ENCODE results near the gene TEX11. TPM values are rescaled to one million over a fixed set of nuclear protein-coding genes. Genes with fewer than 3 reads are reported as not detected.
"Not testable (repeated sequence)": the region's sequence is repeated elsewhere in the genome, so short reads cannot be mapped to it uniquely, and the experiment has no call there.

Gene TEX11
- total RNA-seq, 3 donors from 2014 or later = not detected

DNA sequence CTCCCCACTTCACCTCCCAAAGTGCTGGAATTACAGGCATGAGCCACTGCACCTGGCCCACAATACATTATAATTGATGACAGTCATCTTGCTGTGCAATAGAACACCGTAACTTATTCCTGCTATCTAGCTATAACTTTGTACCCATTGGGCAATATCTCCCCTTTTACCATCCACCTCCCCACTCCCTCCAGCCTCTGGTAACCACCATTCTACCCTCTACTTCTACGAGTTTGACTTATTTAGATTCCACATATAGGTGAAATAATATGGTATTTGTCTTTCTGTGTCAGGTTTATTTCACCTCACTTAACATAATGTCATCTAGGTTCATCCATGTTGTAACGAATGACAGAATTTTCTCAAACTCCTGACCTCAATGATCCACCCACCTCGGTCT is 8.2 kb upstream of the TEX11 start:
- TF ChIP-seq, protein P1, sequence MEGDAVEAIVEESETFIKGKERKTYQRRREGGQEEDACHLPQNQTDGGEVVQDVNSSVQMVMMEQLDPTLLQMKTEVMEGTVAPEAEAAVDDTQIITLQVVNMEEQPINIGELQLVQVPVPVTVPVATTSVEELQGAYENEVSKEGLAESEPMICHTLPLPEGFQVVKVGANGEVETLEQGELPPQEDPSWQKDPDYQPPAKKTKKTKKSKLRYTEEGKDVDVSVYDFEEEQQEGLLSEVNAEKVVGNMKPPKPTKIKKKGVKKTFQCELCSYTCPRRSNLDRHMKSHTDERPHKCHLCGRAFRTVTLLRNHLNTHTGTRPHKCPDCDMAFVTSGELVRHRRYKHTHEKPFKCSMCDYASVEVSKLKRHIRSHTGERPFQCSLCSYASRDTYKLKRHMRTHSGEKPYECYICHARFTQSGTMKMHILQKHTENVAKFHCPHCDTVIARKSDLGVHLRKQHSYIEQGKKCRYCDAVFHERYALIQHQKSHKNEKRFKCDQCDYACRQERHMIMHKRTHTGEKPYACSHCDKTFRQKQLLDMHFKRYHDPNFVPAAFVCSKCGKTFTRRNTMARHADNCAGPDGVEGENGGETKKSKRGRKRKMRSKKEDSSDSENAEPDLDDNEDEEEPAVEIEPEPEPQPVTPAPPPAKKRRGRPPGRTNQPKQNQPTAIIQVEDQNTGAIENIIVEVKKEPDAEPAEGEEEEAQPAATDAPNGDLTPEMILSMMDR (IDR thresholded peaks at IDR 0.05) = no peak
- no peak for TF ChIP-seq POLR2AphosphoS5 (IDR thresholded peaks at IDR 0.05)
- no peak for TF ChIP-seq POLR2A (IDR thresholded peaks at IDR 0.05)
- H3K27me3 ChIP-seq = peaks cover 0 to 4% of the 10 kb centered on the region in 2 donors
- H3K27ac ChIP-seq = no peak overlapping the region
- no peaks in the 10 kb centered on the region for H3K36me3 ChIP-seq
- no peaks in the 10 kb centered on the region for H3K9me3 ChIP-seq
- DNase-seq (ENCODE audit: low spot score in 2 of 2) = no peak
- H3K4me3 ChIP-seq = no peak overlapping the region
- no peaks in the 10 kb centered on the region for H3K4me1 ChIP-seq
- intact Hi-C loops (cut with DNase I; ENCODE audit: low total_unique reads) = no loop called here

DNA sequence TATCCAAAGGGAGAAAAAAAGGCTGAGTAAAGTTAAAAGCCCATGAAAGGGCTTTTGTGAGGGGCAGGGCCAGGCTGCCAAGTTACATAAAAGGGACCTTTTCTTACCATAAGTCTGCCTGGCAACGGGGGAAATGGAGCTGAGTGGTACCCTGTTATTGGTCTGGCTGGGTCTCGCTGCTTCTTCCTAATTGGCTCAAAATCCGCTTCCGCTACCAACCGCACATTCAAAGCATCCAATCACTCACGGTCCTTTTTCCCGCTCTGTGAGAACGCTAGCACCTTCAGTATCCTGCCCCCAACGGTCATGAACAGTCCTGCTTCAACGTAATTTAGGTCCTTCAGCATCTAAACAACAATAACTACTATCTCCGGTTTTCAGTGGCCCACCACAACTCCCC is 611 bp downstream of the TEX11 start:
- Histone ChIP-seq H3K4me1 (no peaks in the 10 kb centered on the region), H3K36me3 (no peaks in the 10 kb centered on the region), H3K27ac (no peak overlapping the region), H3K9me3 (no peaks in the 10 kb centered on the region), H3K4me3 (no peak overlapping the region), H3K27me3 (peaks cover 0 to 3% of the 10 kb centered on the region in 2 donors)
- no peak for DNase-seq (ENCODE audit: low spot score in 2 of 2)
- TF ChIP-seq, protein P1 (IDR thresholded peaks at IDR 0.05) = no peak
- TF ChIP-seq POLR2AphosphoS5 (IDR thresholded peaks at IDR 0.05) (no peak), POLR2A (IDR thresholded peaks at IDR 0.05) (no peak)
- intact Hi-C loops (cut with DNase I; ENCODE audit: low total_unique reads) = no loop called here

DNA sequence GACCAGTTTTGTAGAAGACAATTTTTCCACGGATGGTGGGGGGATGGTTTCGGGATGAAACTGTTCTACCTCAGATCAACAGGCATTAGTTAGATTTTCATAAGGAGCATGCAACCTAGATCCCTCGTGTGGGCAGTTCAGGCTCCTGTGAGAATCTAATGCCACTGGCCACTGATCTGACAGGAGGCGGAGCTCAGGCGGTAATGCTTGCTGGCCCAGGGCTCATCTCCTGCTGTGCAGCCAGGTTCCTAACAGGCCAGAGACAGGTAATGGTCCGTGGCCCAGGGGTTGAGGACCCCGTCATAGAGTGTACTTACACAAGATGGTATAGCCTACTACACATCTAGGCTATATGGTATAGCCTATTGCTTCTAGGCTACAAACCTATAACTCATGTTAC is 7.0 kb downstream of the TEX11 start:
- intact Hi-C loops (cut with DNase I; ENCODE audit: low total_unique reads) = no loop called here
- Histone ChIP-seq H3K4me1 (no peaks in the 10 kb centered on the region), H3K36me3 (no peaks in the 10 kb centered on the region), H3K27ac (no peak overlapping the region), H3K27me3 (no peaks in the 10 kb centered on the region), H3K9me3 (no peaks in the 10 kb centered on the region), H3K4me3 (no peak overlapping the region)
- TF ChIP-seq POLR2AphosphoS5 (IDR thresholded peaks at IDR 0.05) (no peak), POLR2A (IDR thresholded peaks at IDR 0.05) (no peak)
- TF ChIP-seq, protein P1 (IDR thresholded peaks at IDR 0.05) = no peak
- DNase-seq (ENCODE audit: low spot score in 2 of 2) = no peak

DNA sequence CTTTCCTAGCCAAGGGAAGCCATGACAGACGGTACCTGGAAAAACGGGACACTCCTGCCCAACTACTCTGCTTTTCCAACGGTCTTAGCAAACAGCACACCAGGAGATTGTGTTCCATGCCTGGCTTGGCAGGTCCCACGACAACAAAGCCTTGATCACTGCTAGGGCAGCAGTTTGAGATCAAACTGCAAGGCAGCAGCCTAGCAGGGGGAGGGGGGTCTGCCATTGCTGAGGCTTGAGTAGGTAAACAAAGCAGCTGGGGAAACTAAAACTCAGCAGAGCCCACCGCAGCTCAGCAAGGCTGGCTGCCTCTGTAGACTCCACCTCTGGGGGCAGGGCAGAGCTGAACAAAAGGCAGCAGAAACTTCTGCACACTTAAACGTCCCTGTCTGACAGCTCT is 18.1 kb downstream of the TEX11 start:
- H3K4me3 ChIP-seq; H3K27ac ChIP-seq; H3K9me3 ChIP-seq; H3K36me3 ChIP-seq; H3K4me1 ChIP-seq; DNase-seq (ENCODE audit: low spot score in 2 of 2); intact Hi-C loops (cut with DNase I; ENCODE audit: low total_unique reads): not testable (repeated sequence)
- H3K27me3 ChIP-seq = peaks cover 0 to 12% of the 10 kb centered on the region in 2 donors

DNA sequence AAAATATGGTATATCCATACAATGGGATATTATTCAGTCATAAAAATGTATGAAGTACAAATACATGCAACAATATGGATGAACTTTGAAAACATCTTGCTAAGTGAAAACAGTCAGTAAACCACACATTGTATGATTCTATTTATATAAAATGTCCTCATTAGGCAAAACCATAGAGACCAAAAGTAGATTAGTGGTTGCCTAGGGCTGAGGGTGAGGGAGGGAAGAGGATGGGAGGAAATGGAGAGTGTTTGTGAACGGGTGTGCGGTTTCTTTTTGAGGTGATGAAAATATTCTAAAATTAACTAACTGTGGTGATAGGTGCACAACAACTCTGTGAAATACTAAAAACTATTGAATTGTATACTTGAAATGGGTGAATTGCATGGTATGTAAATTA is 29.6 kb downstream of the TEX11 start:
- intact Hi-C loops (cut with DNase I; ENCODE audit: low total_unique reads) = no loop called here
- no peak overlapping the region for H3K4me3 ChIP-seq
- DNase-seq (ENCODE audit: low spot score in 2 of 2) = no peak

More for the DNA sequence above, 29.6 kb downstream of the TEX11 start:
- TF ChIP-seq, protein P1 (IDR thresholded peaks at IDR 0.05) = no peak
- no peak for TF ChIP-seq POLR2A (IDR thresholded peaks at IDR 0.05)
- TF ChIP-seq POLR2AphosphoS5 (IDR thresholded peaks at IDR 0.05) = no peak
- no peak overlapping the region for H3K27ac ChIP-seq
- no peaks in the 10 kb centered on the region for H3K9me3 ChIP-seq
- H3K36me3 ChIP-seq = no peaks in the 10 kb centered on the region
- no peaks in the 10 kb centered on the region for H3K4me1 ChIP-seq
- no peaks in the 10 kb centered on the region for H3K27me3 ChIP-seq
